ENCODE results near the gene NBEAL2.

NBEAL2 gene

GRCh38 chr3:47008234-47008796 is 28.8 kb downstream of the NBEAL2 start:
- TF ChIP-seq EZH2phosphoT487 (conservative IDR thresholded peaks at IDR 0.05; ENCODE audit: low read length) (no peak), CTCF (IDR thresholded peaks at IDR 0.05; ENCODE audit: insufficient read depth, low read length, poor library complexity, severe bottlenecking) (no peak)
- Histone ChIP-seq H3F3A (ENCODE audit: insufficient read depth) (peaks cover 9% of the 10 kb centered on the region), H3K79me2 (ENCODE audit: insufficient read depth, low read length) (no peaks in the 10 kb centered on the region), H3K4me2 (ENCODE audit: low read depth, low read length, poor library complexity, severe bottlenecking) (no peak overlapping the region), H3K27ac (ENCODE audit: low read depth, low read length) (no peak overlapping the region), H3K9me2 (replicated peaks; ENCODE audit: insufficient read depth, low read length) (no peaks in the 10 kb centered on the region), H3K27me3 (ENCODE audit: low read length) (no peaks in the 10 kb centered on the region), H3K9me3 (ENCODE audit: insufficient read depth, low read length) (no peaks in the 10 kb centered on the region), H3K9ac (ENCODE audit: low read length) (no peak overlapping the region), H3K4me3 (ENCODE audit: insufficient read depth, low read length, poor library complexity, severe bottlenecking) (no peak overlapping the region), H2AFZ (ENCODE audit: low read depth, low read length, severe bottlenecking) (no peak overlapping the region), H4K20me1 (ENCODE audit: low read depth, low read length) (no peaks in the 10 kb centered on the region), H3K36me3 (ENCODE audit: low read length) (no peaks in the 10 kb centered on the region)

DNA sequence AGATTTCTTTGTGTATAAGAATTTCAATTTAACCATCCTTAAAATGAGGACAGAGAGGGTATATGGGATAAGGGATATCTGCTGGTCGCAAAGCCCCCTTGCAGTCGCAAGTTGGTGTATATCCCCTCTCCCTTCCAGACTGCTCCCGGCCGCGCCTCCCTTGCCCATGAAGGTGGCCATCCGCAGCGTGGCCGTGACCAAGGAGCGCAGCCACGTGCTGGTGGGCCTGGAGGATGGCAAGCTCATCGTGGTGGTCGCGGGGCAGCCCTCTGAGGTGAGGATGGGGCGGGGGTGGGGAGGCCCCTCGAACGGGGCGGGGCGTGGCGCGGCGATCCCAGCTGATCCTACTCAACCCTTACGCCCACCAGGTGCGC is 29.4 kb downstream of the NBEAL2 start:
- peak overlapping the region; percentile 51 for H3K4me2 ChIP-seq (ENCODE audit: low read depth, low read length, poor library complexity, severe bottlenecking)
- TF ChIP-seq CTCF (IDR thresholded peaks at IDR 0.05; ENCODE audit: insufficient read depth, low read length, poor library complexity, severe bottlenecking) = no peak
- no peak for TF ChIP-seq EZH2phosphoT487 (conservative IDR thresholded peaks at IDR 0.05; ENCODE audit: low read length)
- H3K9ac ChIP-seq (ENCODE audit: low read length) = no peak overlapping the region
- no peaks in the 10 kb centered on the region for H3K36me3 ChIP-seq (ENCODE audit: low read length)
- H3K79me2 ChIP-seq (ENCODE audit: insufficient read depth, low read length) = no peaks in the 10 kb centered on the region
- no peak overlapping the region for H3K4me3 ChIP-seq (ENCODE audit: insufficient read depth, low read length, poor library complexity, severe bottlenecking)
- H3K9me3 ChIP-seq (ENCODE audit: insufficient read depth, low read length) = no peaks in the 10 kb centered on the region
- H4K20me1 ChIP-seq (ENCODE audit: low read depth, low read length) = no peaks in the 10 kb centered on the region
- H3K9me2 ChIP-seq (replicated peaks; ENCODE audit: insufficient read depth, low read length) = no peaks in the 10 kb centered on the region
- H3F3A ChIP-seq (ENCODE audit: insufficient read depth) = peaks cover 9% of the 10 kb centered on the region
- no peak overlapping the region for H3K27ac ChIP-seq (ENCODE audit: low read depth, low read length)
- no peaks in the 10 kb centered on the region for H3K27me3 ChIP-seq (ENCODE audit: low read length)
- H2AFZ ChIP-seq (ENCODE audit: low read depth, low read length, severe bottlenecking) = no peak overlapping the region

GRCh38 chr3:47009225-47010110 is 30.0 kb downstream of the NBEAL2 start:
- no peaks in the 10 kb centered on the region for H3K9me3 ChIP-seq (ENCODE audit: insufficient read depth, low read length)
- H3K9me2 ChIP-seq (replicated peaks; ENCODE audit: insufficient read depth, low read length) = no peaks in the 10 kb centered on the region
- H2AFZ ChIP-seq (ENCODE audit: low read depth, low read length, severe bottlenecking) = peak overlapping the region; percentile 54
- H4K20me1 ChIP-seq (ENCODE audit: low read depth, low read length) = no peaks in the 10 kb centered on the region
- peak overlapping the region; percentile 45 for H3K9ac ChIP-seq (ENCODE audit: low read length)
- H3K27me3 ChIP-seq (ENCODE audit: low read length) = no peaks in the 10 kb centered on the region
- H3K36me3 ChIP-seq (ENCODE audit: low read length) = no peaks in the 10 kb centered on the region
- peak overlapping the region; percentile 33 for H3K4me3 ChIP-seq (ENCODE audit: insufficient read depth, low read length, poor library complexity, severe bottlenecking)
- peaks cover 9% of the 10 kb centered on the region for H3F3A ChIP-seq (ENCODE audit: insufficient read depth)
- H3K79me2 ChIP-seq (ENCODE audit: insufficient read depth, low read length) = no peaks in the 10 kb centered on the region
- H3K27ac ChIP-seq (ENCODE audit: low read depth, low read length) = 0 out of 2 replicates have a peak overlapping the region, but pooled peaks have one; percentile 35
- H3K4me2 ChIP-seq (ENCODE audit: low read depth, low read length, poor library complexity, severe bottlenecking) = peak overlapping the region; percentile 51
- TF ChIP-seq EZH2phosphoT487 (conservative IDR thresholded peaks at IDR 0.05; ENCODE audit: low read length) = no peak
- no peak for TF ChIP-seq CTCF (IDR thresholded peaks at IDR 0.05; ENCODE audit: insufficient read depth, low read length, poor library complexity, severe bottlenecking)

All from SU-DHL-6 (cell line).